H1 (cell line): Measurements from ENCODE around the gene DPEP2NB. TPM values are rescaled to one million over a fixed set of nuclear protein-coding genes. Genes with fewer than 3 reads are reported as not detected.
"Not testable (repeated sequence)": the region's sequence is repeated elsewhere in the genome, so short reads cannot be mapped to it uniquely, and the experiment has no call there.

Experiments
- CTCF ChIA-PET: fragments of 300-600 bp; sonication (Branson Sonifier 250); formaldehyde crosslinking; loops from one replicate; lab custom pipeline; 2021; ENCODE audit not compliant: partially characterized antibody; lab: Charles Lee
- POLR2A ChIA-PET: fragments of 300-600 bp; sonication (Branson Sonifier 250); formaldehyde crosslinking; loops from one replicate; lab custom pipeline; 2021; ENCODE audit warnings: inconsistent platforms; ENCODE audit not compliant: partially characterized antibody; lab: Charles Lee
- DNase-seq, 2 experiments: peaks; one replicate each; pipeline versions ENCODE4 v3.0.0 to v3.0.0-alpha.2; 2010 to 2022; ENCODE audit warnings: low spot score in 2 of 2, low read depth in 1 of 2, mixed read lengths in 1 of 2
- FAIRE-seq: peaks from 2 replicates; lab custom pipeline; 2011; peaks lifted over from hg19 to GRCh38; lab: Jason Lieb, UNC
- H2AFZ ChIP-seq: 2 replicates; pipeline ENCODE4 v1.8.1; 2012; ENCODE audit warnings: low read length, inconsistent platforms
- H2AK5ac ChIP-seq: 2 replicates; pipeline ENCODE4 v1.6.1; 2013; ENCODE audit warnings: low read depth, low read length
- H2BK120ac ChIP-seq: replicated peaks from 2 replicates; pipeline ENCODE3; 2013; ENCODE audit warnings: low read depth, low read length, inconsistent platforms
- H2BK12ac ChIP-seq: 2 replicates; pipeline ENCODE4 v1.6.1; 2013; ENCODE audit warnings: low read depth, low read length
- H2BK15ac ChIP-seq: 2 replicates; pipeline ENCODE4 v1.6.1; 2013; ENCODE audit warnings: low read length
- H2BK20ac ChIP-seq: 2 replicates; pipeline ENCODE4 v1.6.1; 2013; ENCODE audit warnings: low read length
- H2BK5ac ChIP-seq: 2 replicates; pipeline ENCODE4 v1.6.1; 2013; ENCODE audit warnings: low read depth, low read length
- H3K14ac ChIP-seq: 2 replicates; pipeline ENCODE4 v1.6.1; 2013; ENCODE audit warnings: inconsistent platforms; ENCODE audit not compliant: insufficient read length
- H3K18ac ChIP-seq: 2 replicates; pipeline ENCODE4 v1.6.1; 2013; ENCODE audit warnings: low read length; ENCODE audit errors: extremely low read depth
- H3K23ac ChIP-seq: 2 replicates; pipeline ENCODE4 v1.6.1; 2013; ENCODE audit warnings: inconsistent platforms; ENCODE audit not compliant: insufficient read length
- H3K23me2 ChIP-seq: 2 replicates; pipeline ENCODE4 v1.6.1; 2013; ENCODE audit warnings: low read depth, low read length
- H3K27ac ChIP-seq: 2 replicates; pipeline ENCODE4 v1.6.1; 2011; ENCODE audit warnings: low read depth, low read length, inconsistent platforms
- H3K27me3 ChIP-seq, 4 experiments: replicated peaks in 1 of 4; 1 replicate in 1 of 4; 2 replicates in 3 of 4; pipeline versions ENCODE4 v1.6.1 to v1.8.1; 2011 to 2013; ENCODE audit warnings: low read length in 3 of 4, mild to moderate bottlenecking in 3 of 4, inconsistent platforms in 2 of 4, mixed read lengths in 2 of 4, moderate library complexity in 1 of 4; ENCODE audit not compliant: control insufficient read depth in 3 of 4, insufficient read depth in 3 of 4; ENCODE audit errors: extremely low read depth in 1 of 4
- H3K36me3 ChIP-seq, 4 experiments: 2 replicates each; pipeline versions ENCODE4 v1.6.1 to v1.8.1; 2011 to 2013; ENCODE audit warnings: mild to moderate bottlenecking in 4 of 4, low read length in 3 of 4, moderate library complexity in 2 of 4, control low read depth in 1 of 4, inconsistent platforms in 1 of 4; ENCODE audit not compliant: insufficient read depth in 4 of 4, control insufficient read depth in 2 of 4
- H3K4ac ChIP-seq: replicated peaks from 2 replicates; pipeline ENCODE3; 2013; ENCODE audit warnings: low read length, low read depth, mixed read lengths, inconsistent platforms; ENCODE audit not compliant: insufficient read length
- H3K4me1 ChIP-seq, 4 experiments: replicated peaks in 1 of 4; 1 replicate in 1 of 4; 2 replicates in 3 of 4; pipeline versions ENCODE4 v1.6.1 to v1.8.1; 2011 to 2013; ENCODE audit warnings: low read length in 3 of 4, inconsistent platforms in 2 of 4, mixed read lengths in 1 of 4; ENCODE audit not compliant: insufficient read depth in 4 of 4, control insufficient read depth in 3 of 4
- H3K4me2 ChIP-seq, 2 experiments: 2 replicates each; pipeline versions ENCODE4 v1.6.1 to v1.8.1; 2011 to 2013; ENCODE audit warnings: low read depth in 2 of 2, low read length in 2 of 2, control low read depth in 1 of 2, inconsistent platforms in 1 of 2, mild to moderate bottlenecking in 1 of 2; ENCODE audit not compliant: insufficient read depth in 1 of 2
- H3K4me3 ChIP-seq, 4 experiments: fragments of 200-600, 300-600 bp in 1 of 4; sonication (generic), shearing (Covaris generic), sonication (Bioruptor Twin) in 1 of 4; 2 replicates each; pipeline versions ENCODE4 v1.5.1 to v1.8.1; 2011 to 2016; ENCODE audit warnings: low read length in 4 of 4, low read depth in 3 of 4, control low read depth in 2 of 4, inconsistent platforms in 2 of 4, mild to moderate bottlenecking in 2 of 4, mixed read lengths in 1 of 4, moderate library complexity in 1 of 4; ENCODE audit not compliant: insufficient read depth in 2 of 4; ENCODE audit errors: extremely low read depth in 1 of 4
- H3K56ac ChIP-seq: replicated peaks from 2 replicates; pipeline ENCODE3; 2013; ENCODE audit warnings: low read depth, mild to moderate bottlenecking, mixed read lengths, low read length, inconsistent platforms; ENCODE audit not compliant: insufficient read length
- H3K79me1 ChIP-seq: 2 replicates; pipeline ENCODE4 v1.6.1; 2013; ENCODE audit warnings: low read depth, low read length, control low read depth
- H3K79me2 ChIP-seq, 2 experiments: 2 replicates each; pipeline versions ENCODE4 v1.6.1 to v1.8.1; 2012 to 2013; ENCODE audit warnings: low read length in 2 of 2, mild to moderate bottlenecking in 2 of 2, inconsistent platforms in 1 of 2; ENCODE audit not compliant: insufficient read depth in 2 of 2, control insufficient read depth in 1 of 2
- H3K9ac ChIP-seq, 4 experiments: replicated peaks in 1 of 4; 1 replicate in 1 of 4; 2 replicates in 3 of 4; pipeline versions ENCODE4 v1.6.1 to v1.8.1; 2011 to 2013; ENCODE audit warnings: low read depth in 3 of 4, low read length in 3 of 4, control low read depth in 2 of 4, mild to moderate bottlenecking in 2 of 4, moderate library complexity in 2 of 4, inconsistent platforms in 1 of 4; ENCODE audit errors: extremely low read depth in 1 of 4
- H3K9me3 ChIP-seq, 2 experiments: 2 replicates each; pipeline versions ENCODE4 v1.6.1 to v1.8.1; 2012 to 2013; ENCODE audit warnings: mild to moderate bottlenecking in 2 of 2, moderate library complexity in 2 of 2, control low read depth in 1 of 2, inconsistent platforms in 1 of 2, low read depth in 1 of 2, low read length in 1 of 2, mixed read lengths in 1 of 2; ENCODE audit not compliant: insufficient read depth in 2 of 2
- H4K20me1 ChIP-seq, 2 experiments: replicated peaks in 1 of 2; 2 replicates each; pipeline versions ENCODE3 to v1.8.1; 2011 to 2013; ENCODE audit warnings: inconsistent platforms in 2 of 2, low read length in 2 of 2, mild to moderate bottlenecking in 1 of 2; ENCODE audit not compliant: insufficient read depth in 2 of 2, control insufficient read depth in 1 of 2
- H4K5ac ChIP-seq: 2 replicates; pipeline ENCODE4 v1.6.1; 2013; ENCODE audit warnings: low read length, low read depth, mixed read lengths, inconsistent platforms; ENCODE audit not compliant: insufficient read length
- H4K8ac ChIP-seq: 2 replicates; pipeline ENCODE4 v1.8.0; 2013; ENCODE audit warnings: mild to moderate bottlenecking, moderate library complexity, low read length, inconsistent platforms; ENCODE audit not compliant: insufficient read depth; ENCODE audit errors: extremely low read depth
- H4K91ac ChIP-seq: replicated peaks from 2 replicates; pipeline ENCODE3; 2013; ENCODE audit warnings: low read length, mixed read lengths, inconsistent platforms; ENCODE audit not compliant: insufficient read length
- KDM4A ChIP-seq: IDR thresholded peaks from one replicate; pipeline ENCODE4 v1.7.1; 2012; ENCODE audit warnings: low read depth, mild to moderate bottlenecking, moderate library complexity, low read length, inconsistent platforms; ENCODE audit not compliant: severe bottlenecking
- RNF2 ChIP-seq: fragments of 200-900, 300-1000 bp; sonication (generic); IDR thresholded peaks from 2 replicates; pipeline ENCODE4 v1.7.1; 2016; ENCODE audit warnings: borderline replicate concordance, low read depth, mild to moderate bottlenecking, antibody characterized with exemption, low read length; ENCODE audit not compliant: poor library complexity, severe bottlenecking; ENCODE audit errors: missing control alignments
- WGBS, 2 experiments: shearing (Covaris generic) in 1 of 2; methylation state at CpG; one replicate each; pipeline versions ENCODE4 v1.1.6 to v1.1.7; 2013 to 2015; ENCODE audit warnings: low lambda C conversion rate in 2 of 2, mixed read lengths in 2 of 2, inconsistent platforms in 1 of 2, low coverage in 1 of 2, missing lambda C conversion rate in 1 of 2; ENCODE audit not compliant: insufficient replicate concordance in 2 of 2, insufficient coverage in 1 of 2, insufficient read length in 1 of 2; ENCODE audit errors: extremely low coverage in 1 of 2, missing lambda C conversion rate in 1 of 2; 5-methylcytosine and 5-hydroxymethylcytosine counted together
- polyA plus RNA-seq, 7 experiments: library from polyadenylated mRNA; depleted of rRNA in 3 of 7; stranded (reverse) in 5 of 7; unstranded in 2 of 7; fragments of >200 nt in 5 of 7; fragments of 200-250 nt in 2 of 7; gene quantifications; 1 replicate in 5 of 7; 2 replicates in 1 of 7; 4 replicates in 1 of 7; pipeline versions ENCODE4 v1.2.1 to v1.2.3, GENCODE V29; 2011 to 2013; ENCODE audit warnings: missing spikeins in 2 of 7, mixed read lengths in 2 of 7
- total RNA-seq: library from RNA; stranded (reverse); fragmentation: NEBNext Ultra II Directional; extraction: Animal tissue kit (Norgen Biotek cat#: 25700); gene quantifications from 2 replicates; pipeline ENCODE4 v1.2.1, GENCODE V29; 2021

DPEP2NB gene
- total and polyA plus RNA-seq, 2 of the 8 experiments (the other 6 are each of a cell fraction or from before 2014, with no cell fraction given) = not detected

GRCh38 chr16:67975321-67976105 lies 40.2 kb downstream of the DPEP2NB start (continued):
- TF ChIP-seq KDM4A = no peak
- no peak for TF ChIP-seq RNF2

- H2BK120ac ChIP-seq, H3K27ac ChIP-seq, H2BK15ac ChIP-seq, H3K56ac ChIP-seq, H3K79me2 ChIP-seq, H2AFZ ChIP-seq, H3K23ac ChIP-seq, H3K23me2 ChIP-seq, H3K36me3 ChIP-seq, H3K4me3 ChIP-seq, H3K14ac ChIP-seq, FAIRE-seq, H3K9ac ChIP-seq, H3K4me2 ChIP-seq, DNase-seq, POLR2A ChIA-PET, H3K27me3 ChIP-seq, H3K4ac ChIP-seq, H3K4me1 ChIP-seq, H3K79me1 ChIP-seq, H2AK5ac ChIP-seq, H2BK12ac ChIP-seq, H4K91ac ChIP-seq, H4K5ac ChIP-seq, H3K9me3 ChIP-seq, H4K20me1 ChIP-seq, H3K18ac ChIP-seq, H2BK20ac ChIP-seq, H2BK5ac ChIP-seq, H4K8ac ChIP-seq: not testable (repeated sequence)
- CTCF ChIA-PET = interaction anchor here (1.3 to 5.2 kb wide), 5 partner anchors 9 to 93 kb away, joined by 3 to 27 read pairs (median 4); partner anchors contain the start of gene DPEP3
- 95% methylated on average over 7 of the region's 7 CpGs; no CpG with 5 or more reads in 1 of the 2 experiments for WGBS, 2 experiments
Measured at GRCh38 chr16:67972285-67972684, 43.4 kb downstream of the DPEP2NB start.
